Mucosa of rectum (tissue), 2 donors: ENCODE measurements around the gene RAD1.

ENCODE experiments used
- H3K27ac ChIP-seq, 2 donors: one replicate each; pipeline ENCODE4 v1.7.0; 2013; ENCODE audit warnings: inconsistent platforms in 2 of 2, low read depth in 2 of 2, low read length in 2 of 2
- H3K27me3 ChIP-seq, 2 donors: one replicate each; pipeline ENCODE4 v1.7.0; 2013; ENCODE audit warnings: low read length in 2 of 2; ENCODE audit not compliant: control insufficient read depth in 2 of 2, insufficient read depth in 2 of 2
- H3K36me3 ChIP-seq, 2 donors: one replicate each; pipeline ENCODE4 v1.7.0; 2013; ENCODE audit warnings: low read length in 2 of 2; ENCODE audit not compliant: control insufficient read depth in 2 of 2, insufficient read depth in 2 of 2
- H3K4me1 ChIP-seq, 2 donors: one replicate each; pipeline ENCODE4 v1.7.0; 2013; ENCODE audit warnings: low read length in 2 of 2, mild to moderate bottlenecking in 1 of 2; ENCODE audit not compliant: control insufficient read depth in 2 of 2, insufficient read depth in 2 of 2
- H3K4me3 ChIP-seq, 2 donors: one replicate each; pipeline ENCODE4 v1.7.0; 2013; ENCODE audit warnings: low read length in 2 of 2
- H3K9ac ChIP-seq, 2 donors: one replicate each; pipeline ENCODE4 v1.7.0; 2013; ENCODE audit warnings: low read length in 2 of 2, low read depth in 1 of 2, mild to moderate bottlenecking in 1 of 2
- H3K9me3 ChIP-seq, 2 donors: one replicate each; pipeline ENCODE4 v1.7.0; 2013; ENCODE audit warnings: low read length in 2 of 2; ENCODE audit not compliant: control insufficient read depth in 2 of 2
- donor health status: healthy.
- donor health status: Normal muscosa, but diverticular disease.

RAD1 gene

GRCh38 chr5:34868791-34869190 lies 46.5 kb downstream of the RAD1 start:
- H3K4me3 ChIP-seq = no peak overlapping the region
- H3K27me3 ChIP-seq = no peaks in the 10 kb centered on the region
- H3K9ac ChIP-seq = no peak overlapping the region
- no peak overlapping the region for H3K27ac ChIP-seq
- no peaks in the 10 kb centered on the region for H3K4me1 ChIP-seq
- no peaks in the 10 kb centered on the region for H3K9me3 ChIP-seq
- H3K36me3 ChIP-seq = no peaks in the 10 kb centered on the region

- Histone ChIP-seq H3K27me3 (no peaks in the 10 kb centered on the region), H3K27ac (no peak overlapping the region), H3K9ac (no peak overlapping the region), H3K9me3 (no peaks in the 10 kb centered on the region), H3K4me1 (no peaks in the 10 kb centered on the region), H3K4me3 (no peak overlapping the region), H3K36me3 (no peaks in the 10 kb centered on the region)
Measured at GRCh38 chr5:34867660-34868059, 47.6 kb downstream of the RAD1 start.

- no peak overlapping the region for H3K27ac ChIP-seq
- no peaks in the 10 kb centered on the region for H3K4me1 ChIP-seq
- H3K4me3 ChIP-seq = no peak overlapping the region
- H3K9ac ChIP-seq = no peak overlapping the region
- H3K36me3 ChIP-seq = no peaks in the 10 kb centered on the region
- no peaks in the 10 kb centered on the region for H3K9me3 ChIP-seq
- H3K27me3 ChIP-seq = no peaks in the 10 kb centered on the region
Measured at GRCh38 chr5:34866989-34867471, 48.3 kb downstream of the RAD1 start.

- Histone ChIP-seq H3K9me3 (no peaks in the 10 kb centered on the region), H3K4me1 (no peaks in the 10 kb centered on the region), H3K27me3 (no peaks in the 10 kb centered on the region), H3K9ac (no peak overlapping the region), H3K4me3 (no peak overlapping the region), H3K27ac (no peak overlapping the region), H3K36me3 (no peaks in the 10 kb centered on the region)
Measured at GRCh38 chr5:34865091-34865490, 50.2 kb downstream of the RAD1 start.

GRCh38 chr5:34863946-34864345 lies 51.4 kb downstream of the RAD1 start:
- H3K27ac ChIP-seq = no peak overlapping the region
- H3K27me3 ChIP-seq = no peaks in the 10 kb centered on the region
- H3K9me3 ChIP-seq = no peaks in the 10 kb centered on the region
- no peaks in the 10 kb centered on the region for H3K4me1 ChIP-seq
- H3K36me3 ChIP-seq = no peaks in the 10 kb centered on the region
- H3K4me3 ChIP-seq = no peak overlapping the region
- H3K9ac ChIP-seq = no peak overlapping the region

- no peaks in the 10 kb centered on the region for H3K9me3 ChIP-seq
- no peaks in the 10 kb centered on the region for H3K27me3 ChIP-seq
- H3K4me1 ChIP-seq = no peaks in the 10 kb centered on the region
- no peak overlapping the region for H3K4me3 ChIP-seq
- no peaks in the 10 kb centered on the region for H3K36me3 ChIP-seq
- H3K9ac ChIP-seq = no peak overlapping the region
- no peak overlapping the region for H3K27ac ChIP-seq
Measured at GRCh38 chr5:34859253-34859652, 56.1 kb downstream of the RAD1 start.

GRCh38 chr5:34858790-34859189 lies 56.5 kb downstream of the RAD1 start:
- no peaks in the 10 kb centered on the region for H3K9me3 ChIP-seq
- H3K4me3 ChIP-seq = no peak overlapping the region
- no peak overlapping the region for H3K9ac ChIP-seq
- no peak overlapping the region for H3K27ac ChIP-seq
- no peaks in the 10 kb centered on the region for H3K27me3 ChIP-seq
- no peaks in the 10 kb centered on the region for H3K4me1 ChIP-seq
- H3K36me3 ChIP-seq = no peaks in the 10 kb centered on the region

- no peaks in the 10 kb centered on the region for H3K9me3 ChIP-seq
- no peak overlapping the region for H3K9ac ChIP-seq
- H3K27me3 ChIP-seq = no peaks in the 10 kb centered on the region
- no peaks in the 10 kb centered on the region for H3K4me1 ChIP-seq
- H3K36me3 ChIP-seq = no peaks in the 10 kb centered on the region
- no peak overlapping the region for H3K4me3 ChIP-seq
- no peak overlapping the region for H3K27ac ChIP-seq
Measured at GRCh38 chr5:34857894-34858293, 57.4 kb downstream of the RAD1 start.

- no peaks in the 10 kb centered on the region for H3K4me1 ChIP-seq
- no peak overlapping the region for H3K9ac ChIP-seq
- no peak overlapping the region for H3K27ac ChIP-seq
- no peaks in the 10 kb centered on the region for H3K9me3 ChIP-seq
- no peak overlapping the region for H3K4me3 ChIP-seq
- no peaks in the 10 kb centered on the region for H3K36me3 ChIP-seq
- H3K27me3 ChIP-seq = no peaks in the 10 kb centered on the region
Measured at GRCh38 chr5:34857161-34857560, 58.1 kb downstream of the RAD1 start.
